ENCODE measurements around the gene TMEM156.

DNA sequence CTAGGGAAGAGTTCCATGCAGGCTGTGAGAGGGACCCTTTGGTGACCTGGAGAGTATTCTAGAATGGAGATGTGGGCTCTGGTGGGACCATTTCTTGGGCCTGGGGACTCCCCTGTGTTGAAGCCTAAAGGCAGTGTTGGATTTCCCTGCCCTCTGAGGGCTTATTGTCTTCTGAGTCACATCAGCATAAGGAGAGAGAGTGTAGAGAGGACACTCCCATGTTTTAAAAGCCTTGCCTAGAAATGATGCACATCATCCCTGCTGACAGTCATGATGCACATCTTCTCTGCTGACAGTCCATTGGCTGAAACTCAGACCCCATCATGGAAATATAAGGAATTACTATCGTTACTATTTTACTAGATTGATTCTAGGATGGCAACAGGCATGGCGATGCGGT, 112.7 kb downstream of the TMEM156 start:
- TF ChIP-seq, protein P1, sequence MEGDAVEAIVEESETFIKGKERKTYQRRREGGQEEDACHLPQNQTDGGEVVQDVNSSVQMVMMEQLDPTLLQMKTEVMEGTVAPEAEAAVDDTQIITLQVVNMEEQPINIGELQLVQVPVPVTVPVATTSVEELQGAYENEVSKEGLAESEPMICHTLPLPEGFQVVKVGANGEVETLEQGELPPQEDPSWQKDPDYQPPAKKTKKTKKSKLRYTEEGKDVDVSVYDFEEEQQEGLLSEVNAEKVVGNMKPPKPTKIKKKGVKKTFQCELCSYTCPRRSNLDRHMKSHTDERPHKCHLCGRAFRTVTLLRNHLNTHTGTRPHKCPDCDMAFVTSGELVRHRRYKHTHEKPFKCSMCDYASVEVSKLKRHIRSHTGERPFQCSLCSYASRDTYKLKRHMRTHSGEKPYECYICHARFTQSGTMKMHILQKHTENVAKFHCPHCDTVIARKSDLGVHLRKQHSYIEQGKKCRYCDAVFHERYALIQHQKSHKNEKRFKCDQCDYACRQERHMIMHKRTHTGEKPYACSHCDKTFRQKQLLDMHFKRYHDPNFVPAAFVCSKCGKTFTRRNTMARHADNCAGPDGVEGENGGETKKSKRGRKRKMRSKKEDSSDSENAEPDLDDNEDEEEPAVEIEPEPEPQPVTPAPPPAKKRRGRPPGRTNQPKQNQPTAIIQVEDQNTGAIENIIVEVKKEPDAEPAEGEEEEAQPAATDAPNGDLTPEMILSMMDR (IDR thresholded peaks at IDR 0.05): no peak
- no peak for TF ChIP-seq POLR2A (IDR thresholded peaks at IDR 0.05)
